Esophagus squamous epithelium (tissue), 5 donors: ENCODE data around the gene NAE1. TPM values are rescaled to one million over a fixed set of nuclear protein-coding genes. Genes with fewer than 3 reads are reported as not detected.
A peak's percentile ranks its signal among the peaks of the same experiment; 100 is the strongest.

Experiments used
- DNase-seq: peaks from one replicate; lab custom pipeline; 2025; lab: John Stamatoyannopoulos, UW
- H3K27ac ChIP-seq, 4 donors: fragments of 200-600 bp; sonication (generic); one replicate each; pipeline ENCODE4 v1.5.1; 2016 to 2019; ENCODE audit warnings: mild to moderate bottlenecking in 1 of 4
- H3K27me3 ChIP-seq, 4 donors: fragments of 200-600 bp; sonication (generic); 1 replicate in 3 of 4; 2 replicates in 1 of 4; pipeline versions ENCODE4 v1.5.1 to v1.6.0; 2017 to 2021; ENCODE audit warnings: antibody characterized with exemption in 1 of 4
- H3K36me3 ChIP-seq, 3 donors: fragments of 200-600 bp; sonication (generic); one replicate each; pipeline ENCODE4 v1.5.1; 2016 to 2019
- H3K4me1 ChIP-seq, 3 donors: fragments of 200-600 bp; sonication (generic); one replicate each; pipeline ENCODE4 v1.5.1; 2017 to 2019
- H3K4me3 ChIP-seq, 4 donors: fragments of 200-600 bp; sonication (generic); 1 replicate in 3 of 4; 2 replicates in 1 of 4; pipeline ENCODE4 v1.5.1; 2016 to 2019; ENCODE audit warnings: mild to moderate bottlenecking in 2 of 4, moderate library complexity in 1 of 4
- H3K9me3 ChIP-seq, 3 donors: fragments of 200-600 bp; sonication (generic); one replicate each; pipeline ENCODE4 v1.5.1; 2016 to 2019
- CTCF ChIP-seq, 6 experiments: fragments of 450-650 bp in 4 of 6; fragments of 200-600 bp in 2 of 6; sonication (generic) in 2 of 6; IDR thresholded peaks; one replicate each; pipeline ENCODE4 v1.5.1; 2016 to 2019; ENCODE audit warnings: antibody characterized with exemption in 6 of 6, mild to moderate bottlenecking in 4 of 6, moderate library complexity in 4 of 6
- POLR2A ChIP-seq, 4 donors: fragments of 450-650 bp; IDR thresholded peaks; one replicate each; pipeline ENCODE4 v1.6.1; 2017; ENCODE audit warnings: antibody characterized with exemption in 4 of 4, mild to moderate bottlenecking in 4 of 4, moderate library complexity in 3 of 4
- WGBS, 2 donors: methylation state at CpG; one replicate each; pipeline ENCODE4 v1.1.5; 2018; 5-methylcytosine and 5-hydroxymethylcytosine counted together
- intact Hi-C: fragments of 100-400 bp; cut with DNase I; formaldehyde crosslinking; loops from one replicate; pipeline ENCODE4 v1.15.0; 2022
- total RNA-seq, 4 donors: library from RNA; depleted of rRNA; stranded (reverse); fragments of >200 nt; gene quantifications; one replicate each; pipeline ENCODE4 v1.1.0, GENCODE V29; 2016
- donor health status: DM: yes; HTN: yes; CAD: no.

The NAE1 gene
- total RNA-seq, 4 donors from 2014 or later: 31.4 to 74.7 (median 45.7) TPM

DNA sequence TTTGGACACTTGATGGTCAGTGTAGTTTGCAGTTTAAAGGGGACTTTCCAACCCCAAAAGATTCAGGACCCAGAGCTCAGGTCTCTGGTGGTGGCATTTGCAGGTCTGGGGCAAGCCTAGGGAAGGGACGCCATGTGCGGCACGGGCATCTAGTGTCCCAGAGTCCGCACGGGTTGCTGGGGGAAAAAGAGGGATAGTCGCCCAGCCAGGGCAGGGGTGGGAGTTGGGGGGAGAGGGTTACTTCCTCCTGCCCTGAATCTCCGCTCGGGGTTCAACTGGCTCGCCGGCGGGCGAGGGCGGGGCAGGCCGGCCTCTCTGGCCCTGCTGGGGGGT, 13.2 kb upstream of the NAE1 start:
- Histone ChIP-seq H3K4me3 (peak overlapping the region; percentile 19 to 66 (median 38)), H3K4me1 (peaks cover 12 to 17% (median 13%) of the 10 kb centered on the region in 3 donors), H3K36me3 (no peaks in the 10 kb centered on the region), H3K27ac (no peak overlapping the region), H3K27me3 (peaks cover 12 to 60% (median 13%) of the 10 kb centered on the region in 4 donors), H3K9me3 (no peaks in the 10 kb centered on the region)
- 27 to 44% methylated on average over 6 to 7 of the region's 14 CpGs for WGBS, 2 donors
- intact Hi-C loops: no loop called here
- TF ChIP-seq CTCF (IDR thresholded peaks at IDR 0.05) (no peak), POLR2A (IDR thresholded peaks at IDR 0.05) (no peak)
- DNase-seq: no peak

- Histone ChIP-seq H3K4me3 (no peak overlapping the region), H3K4me1 (peaks cover 12 to 17% (median 13%) of the 10 kb centered on the region in 3 donors), H3K27ac (no peak overlapping the region), H3K27me3 (peaks cover 12 to 52% (median 13%) of the 10 kb centered on the region in 4 donors), H3K36me3 (no peaks in the 10 kb centered on the region), H3K9me3 (no peaks in the 10 kb centered on the region)
- 86% methylated on average over 2 of the region's 2 CpGs; no CpG with 5 or more reads in 1 of the 2 donors for WGBS, 2 donors
- intact Hi-C loops: no loop called here
- TF ChIP-seq POLR2A (IDR thresholded peaks at IDR 0.05) (no peak), CTCF (IDR thresholded peaks at IDR 0.05) (no peak)
- no peak for DNase-seq
These were observed 12.4 kb upstream of the NAE1 start for GRCh38 chr16:66843191-66843590.

DNA sequence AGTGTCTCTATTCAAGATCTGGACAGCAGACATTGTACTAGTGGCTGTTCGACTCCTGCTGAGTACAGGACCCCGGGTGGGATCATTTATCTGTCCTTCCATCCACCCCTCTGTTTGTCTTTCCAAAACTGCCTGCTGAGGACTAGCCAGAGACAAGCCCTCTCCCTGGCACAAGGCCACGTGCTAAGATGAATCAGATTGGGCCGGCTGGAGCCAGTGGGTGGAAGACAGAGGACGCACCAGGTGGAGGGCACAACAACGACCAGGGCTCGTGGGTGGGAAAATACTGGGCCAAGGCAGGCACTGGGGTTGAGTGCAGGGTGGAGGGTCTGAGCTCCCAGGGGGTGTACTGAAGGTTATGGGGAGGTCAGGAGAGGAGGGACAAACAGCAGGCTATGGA, 12.0 kb upstream of the NAE1 start:
- peaks cover 12 to 17% (median 13%) of the 10 kb centered on the region in 3 donors for H3K4me1 ChIP-seq
- DNase-seq: no peak
- H3K9me3 ChIP-seq: no peaks in the 10 kb centered on the region
- H3K27ac ChIP-seq: no peak overlapping the region
- H3K4me3 ChIP-seq: no peak overlapping the region
- no peaks in the 10 kb centered on the region for H3K36me3 ChIP-seq
- H3K27me3 ChIP-seq: peaks cover 12 to 49% (median 13%) of the 10 kb centered on the region in 4 donors
- intact Hi-C loops: no loop called here
- WGBS, 2 donors: 43 to 80% methylated on average over 4 to 5 of the region's 7 CpGs
- TF ChIP-seq CTCF (IDR thresholded peaks at IDR 0.05) (no peak), POLR2A (IDR thresholded peaks at IDR 0.05) (no peak)

DNA sequence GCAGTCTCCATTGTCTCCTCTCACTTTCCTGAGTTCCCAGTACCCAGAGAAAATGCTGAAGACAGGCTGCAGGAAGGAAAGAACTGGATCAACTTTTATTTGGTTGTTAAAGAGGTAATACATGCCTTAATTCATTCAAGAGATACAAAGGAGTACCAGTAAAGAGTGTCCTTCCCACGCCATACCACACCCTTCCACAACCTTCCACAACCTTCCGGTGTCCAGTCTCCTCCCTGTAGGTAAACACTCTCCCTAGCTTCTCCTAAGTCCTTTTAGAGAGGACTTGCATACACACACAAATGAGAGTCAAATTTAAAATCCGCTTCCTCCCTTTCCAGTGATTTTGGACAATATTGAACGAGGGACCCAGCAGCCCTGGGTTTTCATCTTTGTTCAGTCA, 10.6 kb upstream of the NAE1 start:
- intact Hi-C loops: no loop called here
- Histone ChIP-seq H3K4me1 (peaks cover 12 to 17% (median 13%) of the 10 kb centered on the region in 3 donors), H3K36me3 (no peaks in the 10 kb centered on the region), H3K27ac (no peak overlapping the region), H3K9me3 (no peaks in the 10 kb centered on the region), H3K27me3 (peaks cover 12 to 35% (median 13%) of the 10 kb centered on the region in 4 donors), H3K4me3 (no peak overlapping the region)
- 73 to 91% methylated on average over 4 of the region's 4 CpGs for WGBS, 2 donors
- TF ChIP-seq POLR2A (IDR thresholded peaks at IDR 0.05) (no peak), CTCF (IDR thresholded peaks at IDR 0.05) (no peak)
- no peak for DNase-seq

DNA sequence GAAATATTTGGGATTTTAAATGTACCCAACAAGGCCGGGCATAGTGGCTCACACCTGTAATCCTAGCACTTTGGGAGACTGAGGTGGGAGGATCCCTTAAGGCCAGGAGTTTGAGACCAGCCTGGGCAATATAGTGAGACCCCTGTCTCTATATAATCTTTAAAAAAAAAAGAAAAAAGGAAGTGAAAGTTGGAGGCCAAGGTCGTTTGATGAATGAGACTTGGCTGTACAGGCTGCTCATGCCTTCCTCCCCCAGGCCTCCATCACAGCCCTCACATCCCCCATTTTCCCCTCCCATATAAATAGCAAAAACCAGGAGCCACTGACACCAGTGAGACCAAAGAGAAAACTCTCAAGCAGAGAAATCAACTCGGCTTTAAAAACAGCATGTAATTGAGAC, 10.1 kb upstream of the NAE1 start:
- no peak for DNase-seq
- peaks cover 11 to 30% (median 13%) of the 10 kb centered on the region in 4 donors for H3K27me3 ChIP-seq
- intact Hi-C loops: no loop called here
- H3K4me3 ChIP-seq: no peak overlapping the region
- peaks cover 12 to 17% (median 13%) of the 10 kb centered on the region in 3 donors for H3K4me1 ChIP-seq
- H3K27ac ChIP-seq: no peak overlapping the region
- TF ChIP-seq CTCF (IDR thresholded peaks at IDR 0.05) (no peak), POLR2A (IDR thresholded peaks at IDR 0.05) (no peak)
- H3K36me3 ChIP-seq: no peaks in the 10 kb centered on the region
- H3K9me3 ChIP-seq: no peaks in the 10 kb centered on the region
- WGBS, 2 donors: 46 to 47% methylated on average over 3 of the region's 3 CpGs
